ENCODE results near the gene DENND2A. TPM values are rescaled to one million over a fixed set of nuclear protein-coding genes. Genes with fewer than 3 reads are reported as not detected.

Gene DENND2A
- total RNA-seq, 4 donors from 2014 or later: 6.8 to 13.6 (median 10.6) TPM

GRCh38 chr7:140641524-140642195, 1.0 kb upstream of the DENND2A start:
- TF ChIP-seq CTCF (IDR thresholded peaks at IDR 0.05; ENCODE audit: low read depth): no peak

- TF ChIP-seq CTCF (IDR thresholded peaks at IDR 0.05; ENCODE audit: low read depth): no peak
Measured at GRCh38 chr7:140640060-140640637, 464 bp downstream of the DENND2A start.

GRCh38 chr7:140639366-140640053, 1.1 kb downstream of the DENND2A start:
- no peak for TF ChIP-seq CTCF (IDR thresholded peaks at IDR 0.05; ENCODE audit: low read depth)

- TF ChIP-seq CTCF (IDR thresholded peaks at IDR 0.05; ENCODE audit: low read depth): no peak
Measured at GRCh38 chr7:140638173-140638791, 2.3 kb downstream of the DENND2A start.

GRCh38 chr7:140637400-140637799, 3.2 kb downstream of the DENND2A start:
- TF ChIP-seq CTCF (IDR thresholded peaks at IDR 0.05; ENCODE audit: low read depth): no peak

- no peak for TF ChIP-seq CTCF (IDR thresholded peaks at IDR 0.05; ENCODE audit: low read depth)
Measured at GRCh38 chr7:140635816-140636215, 4.8 kb downstream of the DENND2A start.

- TF ChIP-seq CTCF (IDR thresholded peaks at IDR 0.05; ENCODE audit: low read depth): no peak
Measured at GRCh38 chr7:140635345-140635744, 5.3 kb downstream of the DENND2A start.
